GM04503 (cell line): ENCODE measurements around the gene SPP1.
"Not testable (repeated sequence)": the region's sequence is repeated elsewhere in the genome, so short reads cannot be mapped to it uniquely, and the experiment has no call there.

Source experiments
- DNase-seq: peaks from one replicate; pipeline ENCODE4 v3.0.0-alpha.2; 2012; ENCODE audit warnings: low read depth

Gene SPP1

DNA sequence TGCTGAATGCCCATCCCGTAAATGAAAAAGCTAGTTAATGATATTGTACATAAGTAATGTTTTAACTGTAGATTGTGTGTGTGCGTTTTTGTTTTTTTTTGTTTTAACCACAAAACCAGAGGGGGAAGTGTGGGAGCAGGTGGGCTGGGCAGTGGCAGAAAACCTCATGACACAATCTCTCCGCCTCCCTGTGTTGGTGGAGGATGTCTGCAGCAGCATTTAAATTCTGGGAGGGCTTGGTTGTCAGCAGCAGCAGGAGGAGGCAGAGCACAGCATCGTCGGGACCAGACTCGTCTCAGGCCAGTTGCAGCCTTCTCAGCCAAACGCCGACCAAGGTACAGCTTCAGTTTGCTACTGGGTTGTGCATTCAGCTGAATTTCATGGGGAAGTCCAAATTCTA, at the start of gene SPP1:
TSS of gene SPP1 (plus strand) at position 249 of the 400 bp plus-strand sequence. CDS start 1,182 bp downstream, outside the sequence.
- no peak for DNase-seq

DNA sequence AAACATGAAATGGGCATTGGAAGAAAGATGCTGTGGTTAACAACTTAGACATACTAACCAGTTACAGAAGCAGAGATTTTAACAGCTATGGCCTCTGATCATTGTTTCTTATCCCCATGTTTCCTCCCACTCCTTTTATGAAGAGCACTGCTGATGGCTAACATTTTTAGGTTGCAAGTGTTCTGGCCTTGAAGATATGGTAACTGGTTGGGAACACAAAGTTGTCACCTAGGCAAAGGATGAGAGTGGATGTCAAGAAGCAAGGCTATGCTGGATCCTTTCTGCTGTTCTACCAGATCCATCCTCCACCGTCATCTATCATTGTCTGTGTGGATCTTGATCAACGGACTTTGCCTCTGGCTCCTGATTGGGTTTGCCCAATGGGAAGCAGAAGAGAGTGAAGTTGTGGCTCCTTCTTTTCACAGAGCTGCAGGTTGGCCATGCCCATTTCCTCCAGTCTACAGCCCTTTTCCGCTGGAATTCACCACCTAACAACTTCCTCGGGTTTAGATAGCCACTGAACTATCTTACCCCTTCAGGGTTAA, 48.9 kb upstream of the SPP1 start:
- no peak for DNase-seq

DNA sequence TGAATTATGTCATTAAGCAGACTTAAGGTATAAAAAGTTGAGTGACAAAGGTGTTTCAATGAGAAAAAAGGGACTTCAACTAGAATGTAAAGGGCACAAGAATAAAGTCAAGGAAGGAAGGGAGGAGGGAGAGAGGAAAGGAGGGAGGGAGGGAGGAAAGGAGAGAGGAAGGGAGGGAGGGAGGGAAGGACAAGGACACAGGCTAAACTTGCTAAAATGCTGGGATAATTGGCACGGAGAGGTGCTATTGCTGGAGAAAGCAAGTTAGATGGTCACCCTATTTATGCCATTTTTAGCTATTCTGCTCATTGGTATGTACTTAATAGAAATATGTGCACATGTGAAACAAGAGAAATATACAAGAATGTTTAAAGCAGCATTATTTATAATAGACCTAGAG, 44.9 kb upstream of the SPP1 start:
- DNase-seq = no peak

DNA sequence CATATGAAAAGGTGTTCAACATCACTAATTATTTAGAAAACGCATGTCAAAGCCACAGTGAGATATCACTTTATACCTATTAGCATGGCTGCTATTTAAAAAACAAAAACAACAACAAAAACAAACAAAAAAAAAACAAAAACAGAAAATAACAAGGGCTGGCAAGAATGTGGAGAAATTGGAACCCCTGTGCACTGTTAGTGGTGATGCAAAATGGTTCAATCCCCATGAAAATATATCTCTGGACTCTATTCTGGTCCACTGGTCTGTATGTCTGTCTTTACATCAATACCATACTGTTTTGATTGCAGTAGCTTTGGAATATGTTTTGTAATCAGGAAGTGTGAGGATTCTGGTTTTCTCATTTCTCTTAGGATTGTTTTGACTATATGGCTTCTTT, 43.6 kb upstream of the SPP1 start:
- no peak for DNase-seq

DNA sequence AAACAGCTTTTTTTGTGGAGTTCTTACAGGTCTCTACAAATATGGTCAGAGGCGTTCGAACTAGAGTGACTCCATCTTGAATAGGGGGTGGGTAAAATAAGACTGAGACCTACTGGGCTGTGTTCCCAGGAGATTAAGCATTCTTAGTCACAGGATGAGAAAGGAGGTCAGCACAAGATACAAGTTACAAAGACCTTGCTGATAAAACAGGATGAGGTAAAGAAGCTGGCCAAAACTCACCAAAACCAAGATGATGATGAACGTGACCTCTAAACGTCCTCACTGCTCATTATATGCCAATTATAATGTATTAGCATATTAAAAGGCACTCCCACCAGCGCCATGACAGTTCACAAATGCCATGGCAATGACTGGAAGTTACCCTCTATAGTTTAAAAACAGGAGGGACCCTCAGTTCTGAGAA, 42.8 kb upstream of the SPP1 start:
- DNase-seq = no peak

DNA sequence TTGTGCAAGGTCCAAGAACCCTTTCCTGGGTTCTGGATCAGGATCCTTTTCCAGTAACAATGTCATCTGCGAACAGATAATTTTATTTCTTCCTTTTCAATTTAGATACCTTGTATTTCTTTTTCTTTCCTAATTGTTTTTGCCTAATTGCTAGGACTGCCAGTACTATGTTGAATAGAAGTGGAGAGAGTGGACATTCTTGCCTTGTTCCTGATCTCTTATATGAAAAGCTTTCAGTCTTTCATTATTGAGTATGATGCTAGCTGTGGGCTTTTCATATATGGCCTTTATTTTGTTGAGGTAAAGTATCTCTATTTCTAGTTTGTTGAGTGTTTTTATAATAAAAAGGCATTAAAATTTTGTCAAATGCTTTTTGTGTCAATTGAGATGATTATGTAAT, 42.2 kb upstream of the SPP1 start:
- DNase-seq = no peak

DNA sequence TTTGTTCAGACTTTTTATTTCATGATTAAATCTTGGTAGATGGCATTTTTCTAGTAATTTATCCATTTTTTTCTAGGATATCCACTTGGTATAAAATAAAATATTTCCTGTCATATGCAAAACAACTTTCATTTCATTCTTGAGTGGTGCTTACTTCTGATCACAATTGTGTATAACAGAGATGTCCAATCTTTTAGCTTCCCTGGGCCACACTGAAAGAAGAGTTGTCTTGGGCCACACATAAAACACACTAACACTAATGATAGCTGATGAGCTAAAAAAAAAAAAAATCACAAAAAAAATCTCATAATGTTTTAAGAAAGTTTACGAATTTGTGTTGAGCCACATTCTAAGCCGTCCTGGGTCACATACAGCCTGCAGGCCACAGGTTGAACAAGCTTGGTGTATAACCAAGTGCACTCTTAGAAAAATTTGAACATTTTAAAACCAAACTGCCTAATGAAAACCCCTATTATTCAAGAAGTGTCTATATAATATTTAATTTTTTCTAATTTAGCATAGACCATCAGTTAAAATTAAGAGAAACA, 41.3 kb upstream of the SPP1 start:
- no peak for DNase-seq

DNA sequence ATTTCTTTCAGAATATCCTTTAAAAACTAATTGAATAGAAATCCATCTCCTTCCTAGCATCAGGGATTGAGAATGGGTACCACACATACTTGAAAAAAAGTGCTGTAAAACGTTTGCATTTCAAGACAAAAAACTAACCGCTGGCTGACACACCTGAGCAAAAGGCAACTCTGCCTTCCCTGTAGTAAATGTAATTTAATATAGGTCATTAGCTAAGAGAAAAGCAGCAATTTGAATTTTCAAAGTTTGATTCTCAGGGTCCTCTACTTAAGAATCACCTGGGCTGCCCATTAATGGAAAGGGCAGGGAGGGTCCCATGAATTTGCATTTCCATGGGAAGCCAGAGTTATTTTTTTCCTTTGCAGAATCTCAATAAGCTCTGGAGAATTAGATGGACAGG, 40.5 kb upstream of the SPP1 start:
- no peak for DNase-seq

DNA sequence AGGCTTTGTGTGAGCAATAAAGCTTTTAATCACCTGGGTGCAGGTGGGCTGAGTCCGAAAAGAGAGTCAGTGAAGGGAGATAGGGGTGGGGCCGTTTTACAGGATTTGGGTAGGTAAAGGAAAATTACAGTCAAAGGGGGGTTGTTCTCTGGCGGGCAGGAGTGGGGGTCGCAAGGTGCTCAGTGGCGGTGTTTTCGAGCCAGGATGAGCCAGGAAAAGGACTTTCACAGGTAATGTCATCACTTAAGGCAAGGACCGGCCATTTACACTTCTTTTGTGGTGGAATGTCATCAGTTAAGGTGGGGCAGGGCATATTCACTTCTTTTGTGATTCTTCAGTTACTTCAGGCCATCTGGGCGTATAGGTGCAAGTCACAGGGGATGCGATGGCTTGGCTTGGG, 39.6 kb upstream of the SPP1 start:
- DNase-seq = not testable (repeated sequence)

DNA sequence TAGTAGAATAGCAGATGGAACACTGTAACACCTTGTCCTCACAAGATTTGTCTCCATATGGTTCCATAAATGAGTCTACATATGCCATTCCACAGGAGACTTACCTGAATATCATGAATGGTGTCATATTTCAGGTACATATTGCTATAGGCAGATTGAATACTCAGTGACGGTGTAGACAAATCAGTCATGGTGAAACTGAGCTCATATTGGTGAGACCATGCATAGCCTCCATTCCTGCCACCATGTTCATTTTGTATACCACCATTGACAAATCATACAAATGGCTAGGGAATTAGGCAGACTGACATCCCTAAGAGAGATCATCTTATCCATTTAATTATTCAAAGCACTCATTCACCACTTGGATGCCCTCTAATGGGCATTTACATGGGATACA, 38.0 kb upstream of the SPP1 start:
- DNase-seq = no peak

DNA sequence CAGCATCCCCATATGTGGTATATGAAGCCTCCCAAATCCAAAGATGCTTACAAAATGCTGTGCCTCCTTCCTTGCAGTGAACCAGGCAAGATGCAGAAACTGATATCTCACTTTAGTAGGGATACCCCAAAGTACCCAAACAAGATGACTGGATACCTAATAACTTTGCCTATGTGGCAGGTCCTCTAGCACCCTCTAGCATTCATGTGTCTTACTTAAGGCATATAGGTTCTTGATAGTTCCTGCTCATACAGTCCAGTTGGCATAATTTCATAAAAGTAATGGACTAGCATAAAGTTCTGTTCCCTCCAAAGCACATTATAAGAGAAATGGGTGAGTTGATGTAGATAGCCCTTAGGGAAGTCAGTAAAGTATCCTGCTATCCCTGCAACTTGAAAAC, 36.8 kb upstream of the SPP1 start:
- DNase-seq = no peak

DNA sequence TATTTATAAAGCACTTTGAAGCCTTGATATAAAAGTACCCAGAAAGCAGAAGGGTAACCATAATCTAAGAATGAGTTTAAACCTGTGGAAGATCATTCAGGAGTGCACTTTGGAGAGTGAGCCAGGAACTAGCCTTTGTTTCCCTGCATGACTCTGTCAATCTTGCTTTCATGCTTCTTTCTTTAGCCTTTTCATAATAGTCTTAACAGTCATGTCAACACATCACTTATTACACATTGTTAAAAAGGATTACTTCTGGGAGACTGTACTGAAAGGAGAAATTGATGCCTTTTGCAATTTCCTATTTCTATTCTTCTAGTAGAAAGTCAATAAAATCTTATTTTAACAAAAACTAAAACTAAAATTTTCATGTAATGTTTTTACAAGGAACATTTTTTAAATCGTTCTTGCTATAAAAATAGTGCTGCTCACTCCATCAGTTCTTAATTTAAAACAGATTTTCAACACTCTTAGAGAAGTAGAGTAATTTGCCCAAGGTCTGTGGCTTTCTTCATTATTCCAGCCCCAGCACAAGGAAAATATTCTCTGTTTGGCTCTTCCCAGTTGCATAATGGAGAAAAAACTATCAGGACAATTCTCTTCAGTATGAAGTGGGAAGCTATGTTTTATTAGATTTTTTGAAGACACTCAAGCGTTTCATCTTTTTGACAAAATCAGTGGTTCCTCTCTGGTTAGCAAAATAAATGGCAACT, 35.4 kb upstream of the SPP1 start:
- DNase-seq = no peak

DNA sequence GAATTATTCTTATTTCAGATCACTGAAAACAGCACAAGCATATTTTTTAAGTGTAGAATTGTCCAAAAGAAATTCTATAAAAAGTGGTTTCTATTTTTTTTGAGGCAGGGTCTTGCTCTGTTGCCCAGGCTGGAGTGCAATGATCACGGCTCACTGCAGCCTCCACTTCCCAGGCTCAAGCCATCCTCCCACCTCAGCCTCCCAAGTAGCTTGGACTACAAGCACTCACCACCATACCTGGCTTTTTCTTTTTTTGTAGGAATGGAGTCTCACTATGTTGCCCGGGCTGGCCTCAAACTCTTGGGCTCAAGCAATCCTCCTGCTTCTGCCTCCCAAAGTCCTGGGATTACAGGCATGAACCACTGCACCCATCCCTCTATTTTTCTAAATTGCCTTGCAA, 34.7 kb upstream of the SPP1 start:
- not testable (repeated sequence) for DNase-seq

DNA sequence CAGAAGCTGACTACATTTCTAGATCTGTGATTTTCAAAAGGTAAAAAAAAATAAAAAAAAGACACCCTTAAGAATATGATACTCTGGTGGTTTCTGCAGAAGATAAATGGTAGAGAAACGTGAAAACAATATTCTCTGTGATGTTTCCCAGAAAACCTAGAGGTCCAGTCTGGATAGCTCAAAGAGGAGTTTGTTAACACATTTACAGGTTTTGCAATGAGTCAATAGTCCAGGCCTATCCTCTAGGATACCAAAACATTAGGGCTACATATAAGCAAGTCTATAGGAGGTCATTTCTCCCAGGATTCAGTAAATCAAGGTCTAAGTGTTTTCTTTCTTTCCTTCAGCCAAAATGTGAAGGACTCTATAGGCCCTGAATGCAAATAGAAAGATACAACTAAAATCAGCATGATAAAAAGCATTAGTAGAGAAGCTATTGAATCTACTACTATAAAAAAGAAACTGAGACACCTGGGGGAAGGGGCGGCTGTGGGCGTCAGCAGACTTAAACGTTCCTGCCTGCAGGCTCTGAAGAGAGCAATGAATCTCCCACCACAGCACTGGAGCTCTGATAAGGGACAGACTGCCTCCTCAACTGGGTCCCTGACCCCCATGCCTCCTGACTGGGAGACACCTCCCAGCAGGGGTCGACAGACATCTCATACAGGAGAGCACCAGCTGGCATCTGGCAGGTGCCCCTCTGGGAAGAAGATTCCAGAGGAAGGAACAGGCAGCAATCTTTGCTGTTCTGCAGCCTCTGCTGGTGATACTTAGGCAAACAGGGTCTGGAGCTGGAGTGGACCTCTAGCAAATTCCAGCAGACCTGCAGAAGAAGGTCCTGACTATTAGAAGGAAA, 33.7 kb upstream of the SPP1 start:
- no peak for DNase-seq

DNA sequence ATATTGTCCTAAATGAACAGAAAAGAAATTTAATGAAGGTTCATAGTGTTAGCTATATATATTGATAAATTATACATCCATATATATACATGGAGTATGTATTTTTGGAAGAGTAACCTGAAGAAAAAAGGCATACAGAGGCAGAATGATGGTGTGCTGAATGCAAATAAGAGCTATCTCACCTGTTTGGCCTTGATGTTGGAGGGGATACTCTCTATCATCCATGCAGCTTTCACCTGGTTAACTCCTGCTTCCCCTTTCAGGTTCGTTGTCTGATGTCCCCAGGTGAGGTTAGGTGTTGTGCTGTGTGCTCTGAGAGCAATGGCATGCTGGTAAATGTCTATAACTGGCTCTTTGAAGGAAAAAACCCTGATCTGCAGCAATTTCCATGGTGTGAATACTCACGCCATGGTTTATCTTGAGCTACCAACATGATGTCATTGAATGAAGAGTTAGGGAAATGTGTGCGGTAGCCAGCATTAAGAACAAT, 31.8 kb upstream of the SPP1 start:
- no peak for DNase-seq

DNA sequence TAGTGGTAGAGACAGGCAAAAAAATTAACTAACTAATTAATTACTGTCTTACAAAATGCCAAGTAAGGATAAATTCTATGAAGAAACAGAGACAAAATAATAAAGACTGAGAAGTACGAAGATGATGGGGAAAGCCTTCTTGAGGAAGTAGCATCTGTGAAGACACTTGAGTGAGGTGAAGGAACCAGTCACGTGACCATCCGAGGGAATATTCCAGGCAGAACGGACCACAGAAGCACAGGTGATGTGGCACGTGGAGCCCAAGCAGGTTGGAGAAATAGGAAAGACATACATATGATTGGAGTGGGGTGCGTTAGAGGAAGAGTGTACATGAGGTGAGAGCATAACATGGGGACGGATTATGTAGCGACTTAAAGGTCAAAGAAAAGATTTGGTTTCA, 30.5 kb upstream of the SPP1 start:
- DNase-seq = no peak

DNA sequence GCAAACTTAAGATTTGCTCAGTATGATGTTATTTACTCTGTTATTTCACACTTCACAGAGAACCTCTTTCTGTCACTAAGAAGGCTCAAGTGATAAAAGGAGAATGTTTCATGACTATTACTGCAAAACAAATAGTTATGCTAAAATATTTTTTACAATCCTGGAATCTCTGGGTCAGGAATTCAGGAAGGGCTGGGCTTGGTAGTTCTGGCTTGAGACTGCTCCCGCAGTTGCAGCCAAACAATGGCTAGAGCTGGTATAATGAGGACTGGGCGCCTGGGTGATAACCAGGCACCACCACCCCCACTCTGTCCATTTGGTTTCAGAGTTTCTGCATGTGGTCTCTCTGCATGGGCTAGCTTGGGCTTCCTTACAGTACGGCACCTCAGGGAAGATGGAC, 28.7 kb upstream of the SPP1 start:
- DNase-seq = no peak

DNA sequence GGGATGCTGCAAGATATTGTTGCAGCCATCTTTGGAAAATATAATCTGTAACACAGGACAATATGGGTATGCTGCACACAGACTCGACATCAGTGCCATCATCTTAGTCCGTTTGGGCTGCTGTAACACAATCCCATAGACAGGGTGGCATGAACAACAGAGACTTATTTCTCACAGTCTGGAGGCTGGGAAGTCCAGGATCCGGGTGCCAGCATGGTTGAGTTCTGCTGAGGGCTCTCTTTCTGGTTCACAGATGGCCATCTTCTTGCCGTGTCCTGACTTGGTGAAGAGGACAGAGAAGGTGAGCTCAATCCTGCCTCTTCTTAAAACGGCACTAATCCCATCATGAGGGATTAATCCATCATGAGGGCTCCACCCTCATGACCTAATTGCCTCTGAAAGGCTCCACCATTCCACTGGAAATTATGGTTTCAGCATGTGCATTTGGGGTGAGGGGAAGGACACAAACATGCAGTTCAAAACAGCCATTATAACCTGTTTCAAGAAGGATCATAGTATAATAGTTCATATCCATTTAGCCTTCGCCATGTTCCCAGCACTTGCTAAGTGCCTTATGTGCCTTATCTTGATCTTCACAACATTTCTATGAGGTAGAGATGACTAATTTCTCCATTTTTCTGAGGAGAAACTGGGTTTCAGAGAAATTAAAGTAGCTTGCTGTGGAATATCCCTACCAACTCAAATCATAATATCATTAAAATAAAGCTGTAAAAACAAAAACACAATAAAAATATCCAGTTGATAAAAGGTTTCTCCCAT, 27.9 kb upstream of the SPP1 start:
- DNase-seq = no peak

DNA sequence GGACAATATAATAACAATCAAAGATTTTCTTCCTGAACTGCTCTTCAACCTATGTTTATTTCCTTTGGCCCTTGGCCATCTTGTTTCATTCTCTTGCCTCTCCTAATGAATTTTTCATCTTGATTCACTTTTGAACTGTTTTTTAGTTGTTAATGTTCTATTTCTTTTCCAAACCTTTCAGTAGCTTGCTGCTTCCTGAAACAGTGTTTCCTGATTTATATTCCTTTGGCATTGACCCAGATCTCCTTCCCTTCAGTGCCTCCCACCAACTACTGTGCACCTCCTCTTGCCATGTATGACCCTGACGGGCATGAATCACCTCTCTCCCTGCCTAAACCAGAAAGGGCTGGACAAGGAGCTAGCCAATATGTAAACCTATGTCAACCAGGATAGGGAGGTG, 25.6 kb upstream of the SPP1 start:
- no peak for DNase-seq

DNA sequence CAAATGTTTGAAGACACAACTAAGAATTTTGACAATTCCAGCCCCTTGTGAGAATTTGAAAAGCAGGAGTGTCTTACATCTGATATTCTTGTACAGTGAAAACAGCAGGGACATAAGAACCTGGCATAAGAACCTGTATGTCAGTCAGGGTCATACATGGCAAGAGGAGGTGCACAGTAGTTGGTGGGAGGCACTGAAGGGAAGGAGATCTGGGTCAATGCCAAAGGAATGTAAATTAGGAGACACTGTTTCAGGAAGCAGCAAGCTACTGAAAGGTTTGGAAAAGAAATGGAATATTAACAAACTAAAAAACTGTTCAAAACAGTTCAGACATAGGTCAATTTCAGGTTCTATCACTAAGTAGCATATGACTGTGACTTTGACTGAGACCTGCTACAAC, 25.0 kb upstream of the SPP1 start:
- DNase-seq = no peak

DNA sequence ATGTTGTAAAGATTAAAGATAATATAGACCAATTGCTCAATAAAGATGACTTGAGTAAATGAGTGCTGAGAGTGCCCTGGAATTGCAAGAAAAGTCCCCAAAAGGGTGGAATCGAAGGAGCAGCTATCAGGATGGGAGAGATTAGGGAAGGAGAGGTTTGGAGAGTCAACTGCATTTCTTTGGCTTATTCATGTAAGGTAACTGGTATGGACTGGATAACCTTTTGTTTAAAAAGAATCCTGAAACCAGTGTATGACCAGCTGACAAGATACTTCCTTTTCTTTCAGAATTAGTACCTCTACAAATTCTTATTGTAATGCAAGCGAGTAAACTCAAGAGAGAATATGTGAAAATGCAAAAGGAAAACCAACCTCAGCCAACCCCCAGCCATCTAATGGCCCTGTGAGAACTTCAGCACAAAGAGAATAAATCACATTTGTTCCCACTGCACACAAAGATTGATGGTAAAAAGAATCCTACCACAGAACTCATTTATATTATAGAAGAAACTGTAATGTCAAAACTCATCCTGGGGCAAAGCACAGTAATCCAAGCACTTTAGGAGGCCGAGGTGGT, 24.5 kb upstream of the SPP1 start:
- no peak for DNase-seq

DNA sequence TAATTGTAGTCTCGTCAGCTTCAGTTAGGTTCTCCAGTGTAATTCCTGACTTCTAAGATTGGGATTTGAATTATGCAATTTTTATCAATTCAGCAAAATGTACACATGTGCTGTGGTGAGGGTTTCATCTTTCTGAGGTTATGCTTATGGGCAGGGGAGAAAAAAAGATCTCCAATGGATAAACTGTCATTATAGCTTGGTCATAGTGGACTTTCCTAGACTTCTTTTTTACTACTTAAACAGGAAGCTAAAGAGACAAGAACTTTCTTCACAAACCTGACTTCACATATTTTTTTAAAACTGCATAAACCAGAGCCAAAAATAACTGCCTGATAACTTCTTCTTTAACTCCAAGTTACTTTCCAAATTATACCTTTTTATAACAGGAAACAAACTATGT, 21.7 kb upstream of the SPP1 start:
- no peak for DNase-seq
